Activated CD8-positive, alpha-beta memory T cell treated with anti-CD3 and anti-CD28 coated beads for 24 hours (primary cell): ENCODE results near the gene PRKCE.
A peak's percentile ranks its signal among the peaks of the same experiment; 100 is the strongest.

Experiments
- DNase-seq: peaks from one replicate; pipeline ENCODE4 v3.0.0-alpha.2; 2020

Gene PRKCE

DNA sequence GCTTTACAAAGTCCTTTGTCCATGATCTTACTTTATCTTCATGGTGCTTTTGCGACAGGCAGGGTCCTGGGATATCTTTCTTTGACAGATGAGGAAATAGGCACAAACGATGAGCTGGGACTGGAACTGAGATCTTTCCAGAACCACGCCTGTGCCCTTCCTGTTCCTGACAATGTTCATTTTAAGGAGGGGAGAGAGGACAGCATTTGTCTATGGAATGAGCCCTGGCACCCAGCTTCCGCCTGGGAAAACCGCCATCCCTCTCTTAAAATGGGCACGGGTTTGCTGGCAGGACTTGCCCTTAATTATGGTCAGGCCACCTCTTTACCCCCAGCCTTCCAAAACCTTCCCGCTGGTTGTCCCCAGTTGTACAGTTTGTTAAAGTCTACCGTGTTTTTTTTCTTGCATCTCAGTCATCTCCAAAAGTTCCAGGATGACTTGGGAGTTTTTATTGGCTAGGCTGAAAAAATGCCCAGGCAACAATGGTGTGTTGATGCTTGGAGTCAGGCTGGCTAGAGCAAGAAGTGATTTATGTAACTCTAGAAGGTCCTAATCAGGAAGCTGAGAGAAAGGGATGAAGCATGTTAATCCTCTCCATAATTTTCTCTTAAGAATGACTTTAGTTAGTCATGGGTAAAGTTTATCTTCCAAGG lies 380.8 kb downstream of the PRKCE start:
- DNase-seq, result no peak

DNA sequence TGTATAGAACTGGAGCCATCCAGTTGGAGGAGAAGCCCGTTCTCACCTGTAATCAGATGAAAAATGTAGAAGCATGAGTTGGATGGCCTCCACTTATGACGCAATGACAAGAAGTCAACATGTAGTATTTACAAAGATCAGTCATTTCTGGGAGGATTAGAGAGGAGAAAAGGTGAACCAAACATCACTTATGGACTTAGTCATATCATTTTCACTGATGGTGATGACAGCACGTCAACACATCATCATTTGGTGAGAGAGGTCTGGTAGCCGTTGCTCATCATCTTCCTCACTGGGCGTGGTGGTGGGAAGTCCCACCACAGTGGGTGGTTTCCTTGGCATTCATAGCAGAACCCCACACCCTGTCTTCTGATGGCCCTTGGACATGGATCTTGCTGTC lies 381.5 kb downstream of the PRKCE start:
- no peak for DNase-seq

DNA sequence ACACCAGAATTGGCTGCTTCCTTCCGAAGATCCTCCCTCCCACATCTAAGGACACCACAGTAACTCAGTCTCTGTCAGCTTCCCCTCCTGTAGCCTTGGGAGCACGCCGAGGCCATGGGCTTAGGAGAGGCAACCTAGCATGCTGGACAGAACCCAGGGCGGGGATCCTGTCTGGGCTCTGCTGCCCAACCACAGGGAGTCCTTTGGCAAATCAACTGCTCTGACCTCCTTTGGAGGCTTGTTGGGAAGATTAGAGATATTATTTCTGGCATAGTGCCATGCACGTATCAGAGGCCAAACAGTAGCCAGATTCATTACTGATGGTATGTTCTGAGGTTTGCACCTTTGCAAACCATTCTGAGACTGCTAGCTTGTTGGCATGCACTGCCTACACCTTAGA lies 383.1 kb downstream of the PRKCE start:
- DNase-seq, result no peak

DNA sequence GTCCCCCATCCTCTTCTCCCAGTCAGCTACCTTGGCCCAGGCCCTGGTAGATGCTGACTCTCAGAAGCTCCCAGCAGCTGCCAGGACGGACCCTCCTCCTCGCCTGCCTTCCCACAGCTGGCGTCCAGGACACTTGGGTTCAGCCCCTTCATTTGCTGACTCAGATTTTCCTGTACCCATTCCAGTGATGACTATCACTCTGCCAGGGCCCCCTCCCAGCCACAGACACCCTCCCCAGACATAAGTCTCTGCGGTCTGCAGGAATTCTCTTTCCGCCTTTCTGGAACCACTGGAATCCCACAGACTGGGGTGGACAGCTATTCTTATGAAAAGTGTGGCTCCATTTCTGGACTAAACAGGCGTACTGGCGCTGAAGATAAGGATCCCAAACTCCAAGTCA lies 385.5 kb downstream of the PRKCE start:
- no peak for DNase-seq

DNA sequence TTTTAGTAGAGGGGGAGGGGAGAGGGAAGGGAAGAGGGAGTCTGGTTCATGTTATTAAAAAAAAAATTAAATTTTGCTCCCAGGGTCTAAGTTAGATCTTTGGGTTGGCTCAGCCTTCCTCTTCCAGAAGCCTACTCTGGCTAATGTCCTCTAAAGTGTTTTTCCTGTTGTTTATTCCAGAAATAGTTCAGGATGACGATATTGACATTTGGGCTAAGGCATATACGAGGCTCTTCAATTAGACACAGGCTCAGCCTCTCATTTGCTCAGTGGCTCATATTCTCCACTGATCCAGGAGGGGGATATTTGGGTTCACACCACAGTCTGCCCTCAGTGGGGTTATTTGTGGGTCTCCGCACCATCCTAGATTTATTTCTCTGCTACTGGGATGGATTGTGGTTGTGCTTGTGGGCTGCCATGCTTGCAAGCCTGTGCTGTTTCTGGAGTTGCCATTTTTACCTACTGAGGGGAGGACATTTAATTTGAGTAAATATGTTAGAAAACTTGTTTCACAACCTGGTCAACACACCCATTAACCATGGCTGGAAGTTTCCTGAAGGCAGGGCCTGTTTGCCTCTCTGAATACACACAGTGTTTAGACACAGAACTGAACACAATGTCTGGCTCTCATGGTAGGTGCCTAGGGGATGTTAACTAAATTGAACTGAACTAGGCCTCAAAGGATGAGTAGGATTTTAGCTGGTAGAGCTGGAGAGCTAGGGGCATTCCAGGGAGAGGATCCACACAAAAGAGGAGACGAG lies 388.2 kb downstream of the PRKCE start:
- no peak for DNase-seq

DNA sequence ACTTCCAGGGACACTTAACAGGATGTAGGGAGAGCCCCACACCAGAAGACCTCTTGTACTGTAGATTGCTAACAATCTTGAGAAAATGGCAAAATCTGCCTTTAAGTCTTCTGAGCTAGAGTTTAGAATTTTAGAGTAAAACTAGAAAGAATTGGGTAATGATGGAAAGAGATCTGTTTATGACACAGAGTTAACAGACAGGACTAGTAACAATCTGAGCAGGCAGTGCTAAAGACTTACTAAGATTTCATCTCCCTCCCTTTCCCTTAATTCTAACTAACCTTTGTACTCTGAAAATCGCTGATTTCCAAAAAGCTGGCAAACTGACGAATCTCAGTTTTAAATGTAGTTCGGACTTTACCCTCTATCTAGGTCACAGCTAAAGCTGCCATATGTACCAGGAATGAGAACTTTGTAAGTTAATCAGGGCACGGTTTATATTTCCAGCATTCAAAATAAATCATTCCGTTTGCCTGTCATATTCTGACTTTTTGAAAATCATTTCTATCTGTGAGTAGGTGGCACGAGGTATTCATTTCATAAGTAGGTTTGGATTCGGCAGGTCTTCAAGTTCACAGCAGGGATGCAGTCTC lies 389.2 kb downstream of the PRKCE start:
- DNase-seq, result no peak

DNA sequence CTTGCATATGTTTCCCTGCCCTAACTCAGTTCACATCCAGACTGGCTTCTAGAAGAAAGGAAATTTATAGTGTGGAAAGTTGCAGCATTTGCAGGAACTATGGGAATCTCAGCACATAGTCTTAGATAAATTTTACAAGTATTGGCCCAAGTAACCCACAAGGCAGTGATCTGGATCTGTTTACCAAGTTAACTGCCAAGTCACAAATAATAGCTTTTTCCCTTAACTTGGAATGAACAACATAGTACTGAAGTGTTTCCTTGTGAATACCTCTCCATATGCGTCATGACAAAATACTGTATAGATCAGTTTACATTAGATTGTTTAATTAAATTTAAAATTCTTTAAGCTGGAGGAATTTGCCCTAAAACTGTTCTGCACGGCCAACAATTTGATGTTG lies 390.0 kb downstream of the PRKCE start:
- DNase-seq, result no peak

DNA sequence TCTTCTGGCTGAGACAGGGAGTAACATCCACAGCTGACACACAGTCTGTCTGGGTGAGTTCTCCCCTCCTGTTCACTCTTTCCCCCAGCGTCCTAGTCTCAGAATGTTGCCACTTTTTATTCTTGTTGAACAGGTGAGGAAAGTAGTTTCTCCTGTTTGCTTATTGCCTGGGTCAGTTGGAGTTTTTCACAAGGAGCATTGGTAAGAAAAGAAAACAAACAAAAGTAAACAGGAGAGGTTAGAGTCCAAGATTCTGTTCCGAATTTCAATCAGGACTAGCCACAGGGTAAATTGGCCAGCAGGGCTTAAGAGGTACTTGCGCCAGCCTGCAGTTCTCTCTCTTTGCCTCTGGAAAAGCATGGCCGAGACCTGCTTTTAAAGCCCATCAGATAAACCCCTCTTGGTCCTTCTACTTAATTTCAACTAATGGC lies 390.7 kb downstream of the PRKCE start:
- DNase-seq, result no peak

DNA sequence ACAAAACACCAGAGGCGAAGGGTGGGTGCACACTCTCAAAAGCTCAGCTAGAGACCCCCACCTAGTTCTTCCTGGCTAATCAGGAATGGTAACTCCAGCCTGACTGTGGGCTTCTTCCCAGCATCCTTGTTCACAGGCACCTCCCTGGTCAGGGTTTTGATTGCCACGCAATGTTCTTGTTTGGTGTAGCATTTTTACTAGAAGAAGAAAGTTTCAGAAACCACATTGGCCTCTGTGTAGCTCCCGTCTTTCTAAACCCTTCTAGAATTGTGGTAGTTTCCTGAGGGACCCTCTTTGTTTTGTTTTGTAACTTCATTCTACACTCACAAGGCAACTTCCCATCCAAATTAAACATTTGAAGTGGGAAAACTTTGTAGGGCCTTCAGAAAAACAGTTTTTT lies 391.2 kb downstream of the PRKCE start:
- no peak for DNase-seq

DNA sequence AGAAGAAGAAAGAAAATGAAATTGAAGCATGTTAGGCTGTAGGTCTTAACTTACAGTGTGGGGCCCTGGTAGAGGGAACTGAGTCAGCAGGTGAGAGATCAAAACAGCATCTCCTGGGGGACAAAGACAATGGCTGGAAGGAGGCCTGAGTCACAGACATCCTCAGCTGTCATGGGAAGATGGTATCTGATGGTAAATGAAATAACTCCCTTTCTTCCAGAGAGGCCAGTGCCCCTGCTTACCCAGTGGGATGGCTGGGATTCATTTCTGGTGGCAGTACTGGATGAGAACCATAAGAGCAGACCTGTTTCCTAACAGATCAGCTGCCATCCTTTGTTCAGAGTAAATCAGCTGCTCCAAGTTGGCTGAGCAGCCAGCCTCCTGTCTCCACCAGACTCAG lies 394.4 kb downstream of the PRKCE start:
- DNase-seq, result no peak

DNA sequence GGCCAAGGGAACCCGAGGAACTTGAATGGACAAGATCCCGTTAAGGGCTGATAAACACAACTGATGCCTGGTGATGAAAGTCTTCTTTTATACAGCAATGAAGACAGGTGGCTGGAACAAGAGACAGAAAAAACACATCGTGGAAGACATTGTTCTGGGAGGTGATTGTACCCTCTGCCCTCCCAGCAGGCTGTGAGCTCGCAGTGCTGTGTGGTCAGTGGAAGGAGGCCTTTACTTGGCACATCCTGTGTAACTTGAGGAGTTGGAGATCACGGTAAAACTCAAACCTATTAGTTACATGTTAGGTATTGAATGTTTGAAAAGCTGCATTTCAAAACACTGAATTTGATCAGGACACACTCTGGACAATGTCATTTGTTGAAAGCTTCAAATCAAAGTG lies 395.8 kb downstream of the PRKCE start:
- no peak for DNase-seq

DNA sequence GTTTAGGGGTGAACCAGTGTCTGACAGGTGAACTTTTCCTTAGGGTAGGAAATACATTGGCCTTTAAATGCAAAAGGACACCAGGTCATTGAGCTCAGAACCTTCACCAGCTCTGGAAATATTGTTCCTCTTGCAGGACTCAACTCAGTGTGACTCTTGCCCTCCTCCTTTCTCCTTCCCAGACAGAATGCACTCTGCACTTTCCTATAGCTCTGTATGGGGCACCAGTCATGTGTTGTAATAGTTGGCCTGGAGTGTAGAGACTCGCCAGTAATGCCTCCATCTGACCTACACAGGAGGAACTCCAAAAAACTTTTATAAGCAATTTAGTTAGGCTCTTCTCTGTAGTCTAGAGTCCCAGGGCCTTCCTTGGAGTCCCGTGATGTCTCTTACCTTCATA lies 397.2 kb downstream of the PRKCE start:
- no peak for DNase-seq

DNA sequence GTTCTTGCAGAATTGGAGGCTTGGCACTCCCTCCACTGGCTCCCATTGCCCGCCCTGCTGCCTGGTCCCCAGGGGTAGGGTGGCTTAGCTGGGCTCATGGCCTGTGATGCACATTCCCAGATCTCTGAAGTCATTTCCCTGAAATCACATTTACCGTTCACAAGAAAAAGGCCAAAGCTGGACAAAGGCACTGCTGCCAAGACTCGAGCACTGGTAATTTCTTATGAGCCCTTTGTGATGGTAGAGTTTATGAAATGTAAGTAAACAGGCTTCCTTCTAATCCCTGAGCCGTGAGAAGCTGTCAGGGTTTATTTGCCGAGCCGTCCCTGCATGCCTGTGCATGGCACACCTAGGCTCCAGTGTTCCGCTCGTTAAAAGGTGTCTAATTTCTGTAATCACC lies 398.6 kb downstream of the PRKCE start:
- DNase-seq, result no peak

DNA sequence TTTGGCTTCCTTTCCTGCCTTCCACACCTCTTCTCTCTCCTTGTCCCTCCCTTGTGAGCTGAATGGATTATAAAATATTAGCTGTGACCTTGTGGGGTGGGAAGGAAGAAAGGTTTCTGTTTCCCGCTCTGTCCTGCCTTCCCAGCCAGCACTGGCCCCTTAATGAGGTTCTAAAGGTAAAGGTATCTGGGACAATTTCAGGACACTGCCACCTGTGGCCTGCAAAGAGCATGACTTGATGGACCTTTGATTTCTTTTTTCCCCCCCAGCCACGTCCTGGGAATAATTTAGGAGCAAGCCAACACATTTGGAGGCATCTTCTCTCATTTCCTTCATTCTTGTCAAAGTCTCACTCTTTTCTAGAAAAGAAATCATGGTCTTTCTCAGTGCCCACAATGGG lies 399.0 kb downstream of the PRKCE start:
- DNase-seq, result no peak

DNA sequence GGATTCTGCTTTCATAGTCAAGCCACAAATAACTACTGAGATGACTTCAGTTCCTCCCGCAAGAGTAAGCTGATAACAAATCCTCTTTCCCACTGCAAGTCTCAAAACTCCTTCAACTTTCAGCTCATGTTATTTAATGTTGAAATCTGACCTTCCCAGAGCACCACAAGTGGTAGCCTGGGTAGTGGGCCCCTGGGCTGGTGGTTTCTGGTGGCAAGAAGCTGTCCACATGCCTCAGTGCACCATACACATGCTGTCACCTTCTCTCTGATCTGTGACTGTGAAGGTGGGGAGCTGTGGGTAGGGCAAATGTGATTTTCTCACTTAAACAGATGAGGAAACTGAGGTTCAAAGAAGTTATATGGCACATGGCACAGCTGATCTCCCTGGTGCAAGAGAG lies 399.6 kb downstream of the PRKCE start:
- no peak for DNase-seq

DNA sequence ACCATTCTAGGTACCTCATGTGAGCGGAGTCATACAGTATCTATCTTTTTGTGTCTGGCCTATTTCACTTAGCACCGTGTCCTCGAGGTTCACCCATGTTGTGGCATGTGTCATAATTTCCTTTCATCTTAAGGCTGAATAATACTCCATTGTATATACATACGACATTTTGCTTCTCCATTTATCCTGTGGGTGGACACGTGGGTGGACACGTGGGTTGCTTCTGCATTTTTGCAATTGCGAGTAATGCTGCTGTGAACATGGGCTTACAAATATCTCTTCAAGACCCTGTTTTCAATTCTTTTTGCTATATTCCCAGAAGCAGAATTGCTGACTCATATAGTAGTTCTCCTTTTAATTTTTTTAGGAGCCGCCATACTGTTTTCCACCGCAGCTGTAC lies 402.1 kb downstream of the PRKCE start:
- DNase-seq, result no peak

DNA sequence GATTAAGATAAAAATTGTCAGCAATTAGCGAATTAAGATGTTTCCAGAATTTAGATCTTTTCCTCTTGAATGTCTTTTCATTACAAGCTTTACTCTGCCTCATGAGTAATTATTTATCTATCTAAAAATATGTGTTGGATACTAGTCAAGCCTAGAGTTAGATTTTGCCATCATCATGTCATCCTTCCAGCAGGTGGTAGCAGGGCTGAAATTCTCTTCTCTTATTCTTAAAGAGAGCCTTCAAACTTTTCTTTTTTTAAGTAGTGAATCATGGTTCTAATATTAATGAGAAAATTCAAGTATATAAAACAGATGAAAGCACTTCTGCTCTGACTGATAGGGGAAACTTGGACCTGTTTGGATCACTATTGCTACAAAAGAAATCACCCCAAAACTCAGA lies 405.1 kb downstream of the PRKCE start:
- no peak for DNase-seq

DNA sequence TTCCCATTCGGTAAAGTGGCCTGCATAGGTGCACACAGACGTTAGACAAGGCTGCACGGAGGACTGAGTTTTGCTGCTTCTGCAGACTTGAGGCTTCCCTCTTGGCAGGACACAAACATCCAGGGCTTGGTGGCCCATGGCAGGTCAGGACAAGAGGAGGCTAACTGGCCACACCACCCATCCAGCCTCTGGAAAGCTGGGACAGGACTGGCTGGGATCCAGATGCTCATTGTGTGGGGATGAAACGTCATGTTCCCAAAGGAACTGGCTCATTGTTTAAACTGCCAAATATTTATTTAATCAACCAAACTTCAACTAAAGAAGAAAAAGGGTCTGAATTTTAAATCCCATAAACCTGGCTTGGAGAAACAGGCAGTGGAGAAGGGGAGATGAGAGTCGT lies 406.7 kb downstream of the PRKCE start:
- peak; percentile 37 for DNase-seq

DNA sequence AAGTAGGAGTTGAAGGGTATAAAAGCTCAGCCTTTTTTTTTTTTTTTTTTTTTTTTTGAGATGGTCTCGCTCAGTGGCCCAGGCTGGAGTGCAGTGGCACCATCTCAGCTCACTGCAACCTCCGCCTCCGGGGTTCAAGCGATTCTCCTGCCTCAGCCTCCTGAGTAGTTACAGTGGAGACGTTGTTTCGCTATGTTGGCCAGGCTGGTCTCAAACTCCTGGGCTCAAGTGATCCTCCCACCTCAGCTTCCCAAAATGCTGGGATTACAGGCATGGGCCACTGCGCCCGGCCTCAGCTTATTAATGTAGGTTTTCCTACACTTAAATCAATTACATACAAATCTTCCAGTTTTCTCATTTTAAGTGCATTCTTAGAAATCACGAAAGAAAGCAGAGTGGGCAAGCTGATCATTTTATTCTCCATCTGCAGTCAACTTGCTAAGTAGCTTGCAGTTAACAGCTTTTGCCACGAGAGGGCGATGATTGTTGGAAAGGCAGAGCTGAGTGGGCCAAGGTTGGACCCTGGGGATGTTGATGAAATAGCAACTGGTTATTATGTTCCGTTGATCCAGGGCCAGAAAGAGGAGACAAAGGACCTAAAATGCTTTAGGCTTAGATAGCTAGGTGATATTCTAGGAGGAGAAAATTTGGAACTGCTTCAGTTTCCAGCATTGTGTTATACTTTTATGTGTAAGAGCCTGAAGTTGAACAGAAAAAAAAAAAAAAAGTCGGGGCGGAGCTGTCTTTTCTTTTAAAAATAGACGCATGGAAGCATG lies 411.4 kb downstream of the PRKCE start:
- DNase-seq, result peak; percentile 81

DNA sequence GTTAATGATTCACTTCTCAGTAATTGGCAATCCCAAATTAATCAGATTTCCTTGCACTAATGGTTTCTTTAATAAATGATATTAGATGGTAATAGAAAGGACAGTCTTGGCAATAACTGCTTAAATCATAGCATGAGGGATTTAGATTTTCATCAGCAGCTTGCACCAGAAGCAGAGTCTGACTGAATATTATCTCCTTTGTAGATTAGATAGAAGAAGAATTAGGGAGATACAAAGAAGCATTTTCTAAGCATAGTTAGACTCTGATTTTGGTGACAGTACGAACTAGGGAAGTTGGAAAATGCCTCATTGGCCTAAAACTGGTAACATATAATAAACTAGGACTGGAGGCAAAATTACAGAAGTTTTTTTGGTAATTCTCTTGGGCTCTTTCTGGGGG lies 412.9 kb downstream of the PRKCE start:
- no peak for DNase-seq

DNA sequence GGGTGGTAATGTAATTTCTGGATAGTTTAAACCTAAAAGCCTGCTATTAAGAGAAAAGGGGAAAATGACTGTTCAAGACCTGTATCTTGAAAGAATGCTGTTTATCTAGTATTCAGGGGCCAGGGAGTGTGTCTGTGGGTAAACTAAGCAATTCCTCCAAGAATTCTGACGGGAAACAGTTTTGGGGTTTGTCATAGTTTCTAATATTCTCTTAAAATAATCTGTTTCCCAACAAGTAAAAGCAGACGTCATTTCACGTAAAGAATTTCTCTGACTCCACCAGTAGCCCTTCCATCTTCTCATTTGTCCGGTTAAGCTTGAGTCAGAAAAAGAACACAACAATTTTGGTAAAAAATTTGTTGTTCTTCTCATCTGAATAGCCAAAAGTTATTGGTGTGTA lies 413.7 kb downstream of the PRKCE start:
- DNase-seq, result no peak

DNA sequence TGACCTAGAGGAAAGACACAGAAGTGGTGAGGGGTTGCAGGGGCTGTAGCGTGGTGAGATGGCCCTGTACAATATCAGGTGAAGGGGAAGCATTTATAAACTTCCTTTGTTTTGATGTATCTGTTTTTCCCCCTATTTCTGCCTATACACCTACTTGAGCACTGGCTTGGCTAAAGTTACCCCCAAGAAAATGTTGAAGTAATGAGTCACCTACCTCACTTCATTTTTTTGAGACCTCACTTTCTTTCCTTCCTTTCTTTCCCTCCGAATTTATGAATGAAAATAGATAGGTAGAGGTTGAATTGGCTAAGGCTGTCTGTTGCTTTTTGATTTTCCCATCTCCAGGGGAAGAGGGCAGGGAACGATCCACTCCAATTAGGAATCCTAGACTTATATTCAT lies 414.6 kb downstream of the PRKCE start:
- DNase-seq, result no peak

DNA sequence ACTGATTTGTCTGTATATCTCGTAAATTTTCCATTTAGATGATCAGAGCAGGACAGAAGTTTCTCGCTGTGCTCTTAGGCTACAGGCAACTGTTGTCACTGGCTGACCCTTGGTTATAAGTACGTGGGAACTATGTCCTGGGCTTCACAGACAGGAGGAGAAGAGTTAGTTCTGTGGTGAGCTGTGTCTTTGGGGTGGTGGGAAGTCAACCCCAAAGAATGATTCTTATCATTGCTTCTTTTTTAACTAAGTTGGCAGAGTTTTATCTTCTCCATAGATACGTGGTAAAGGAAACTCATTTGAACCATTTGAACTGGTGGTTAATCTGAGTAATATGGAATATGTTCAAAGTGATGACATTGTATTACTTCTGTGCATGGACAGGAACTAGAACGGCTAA lies 415.1 kb downstream of the PRKCE start:
- DNase-seq, result no peak

DNA sequence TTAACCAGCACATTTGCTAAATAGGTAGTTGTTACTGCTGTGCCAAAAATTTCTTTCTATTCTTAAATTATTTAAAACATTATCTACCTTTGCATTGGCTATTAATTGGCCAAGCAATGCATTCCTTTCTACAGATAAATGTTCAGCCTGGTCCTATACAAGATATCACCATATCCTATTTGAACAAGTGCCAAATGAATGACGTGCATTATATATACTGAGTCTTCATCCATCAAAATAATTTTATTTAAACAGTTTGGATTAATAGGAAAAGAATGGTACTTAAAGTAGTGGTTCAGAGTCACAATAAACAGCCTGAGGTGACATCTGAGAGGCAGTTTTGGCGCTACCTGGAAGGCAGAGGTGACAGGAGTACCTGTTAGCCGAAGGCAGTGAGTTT lies 415.6 kb downstream of the PRKCE start:
- DNase-seq, result no peak
